K562 (cell line): ENCODE results near the gene SLAMF7. TPM values are rescaled to one million over a fixed set of nuclear protein-coding genes. Genes with fewer than 3 reads are reported as not detected.

Source experiments
- ATAC-seq: fragments of 200-7000 bp; cut with Tn5 transposase; 3 replicates; pipeline ENCODE4 v1.9.1; 2020; ENCODE audit warnings: moderate library complexity
- BruUV-seq: library from RNA; stranded (reverse); fragments of 400-500 nt; replicated peaks from 2 replicates; lab custom pipeline; 2021; lab: Mats Ljungman, UMichigan
- CTCF ChIA-PET: fragments of 300-600 bp; formaldehyde crosslinking; extraction: SDS; loops from one replicate; lab custom pipeline; 2021; ENCODE audit warnings: low intra/inter-chr PET ratio; lab: Yijun Ruan, JAX
- POLR2A ChIA-PET: fragments of 300-600, 350-650 bp; sonication (Branson Sonifier 250); formaldehyde crosslinking; extraction: SDS; loops from one replicate; lab custom pipeline; 2021; ENCODE audit warnings: antibody characterized with exemption, inconsistent platforms; lab: Yijun Ruan, JAX
- DNase-seq, 4 experiments: peaks; one replicate each; pipeline versions ENCODE4 v3.0.0 to v3.0.0-alpha.2; 2011 to 2018; ENCODE audit warnings: low spot score in 3 of 4, mixed read lengths in 3 of 4; ENCODE audit errors: extremely low read depth in 1 of 4
- FAIRE-seq: peaks from 2 replicates; lab custom pipeline; 2011; peaks lifted over from hg19 to GRCh38; lab: Jason Lieb, UNC
- H2AFZ ChIP-seq: 2 replicates; pipeline ENCODE4 v1.6.0; 2011; ENCODE audit warnings: low read depth, low read length, control low read depth, inconsistent platforms
- H3K27ac ChIP-seq: fragments of 200-600 bp; 3 replicates; pipeline ENCODE4 v1.8.0; 2011; ENCODE audit warnings: low read depth, mild to moderate bottlenecking, control low read depth, inconsistent platforms, low read length, moderate library complexity, mixed read lengths; ENCODE audit errors: extremely low read depth
- H3K27me3 ChIP-seq, 2 experiments: fragments of 300-600 bp in 1 of 2; 2 replicates in 1 of 2; 3 replicates in 1 of 2; pipeline versions ENCODE4 v1.6.0 to v1.8.0; 2011; ENCODE audit warnings: inconsistent platforms in 2 of 2, low read length in 2 of 2, mild to moderate bottlenecking in 1 of 2, mixed read lengths in 1 of 2, moderate library complexity in 1 of 2; ENCODE audit not compliant: control insufficient read depth in 2 of 2, insufficient read depth in 2 of 2
- H3K36me3 ChIP-seq: fragments of 300-600 bp; 3 replicates; pipeline ENCODE4 v1.8.0; 2011; ENCODE audit warnings: mild to moderate bottlenecking, low read length, inconsistent platforms; ENCODE audit not compliant: control insufficient read depth, insufficient read depth
- H3K4me1 ChIP-seq, 2 experiments: fragments of 200-600 bp in 1 of 2; replicated peaks in 1 of 2; 2 replicates in 1 of 2; 3 replicates in 1 of 2; pipeline versions ENCODE4 v1.5.1 to v1.8.0; 2011; ENCODE audit warnings: inconsistent platforms in 2 of 2, low read length in 2 of 2, mild to moderate bottlenecking in 1 of 2, mixed read lengths in 1 of 2, moderate library complexity in 1 of 2; ENCODE audit not compliant: control insufficient read depth in 2 of 2, insufficient read depth in 2 of 2
- H3K4me2 ChIP-seq: 2 replicates; pipeline ENCODE4 v1.6.1; 2011; ENCODE audit warnings: low read length, control low read depth, inconsistent platforms, mixed read lengths; ENCODE audit not compliant: insufficient read depth
- H3K4me3 ChIP-seq: fragments of 200-600 bp; sonication (generic), shearing (Covaris generic); 2 replicates; pipeline ENCODE4 v1.5.1; 2016; ENCODE audit warnings: control low read depth, inconsistent platforms
- H3K79me2 ChIP-seq: fragments of 200-600 bp; 3 replicates; pipeline ENCODE4 v1.8.0; 2011; ENCODE audit warnings: low read length, inconsistent platforms; ENCODE audit not compliant: control insufficient read depth, insufficient read depth
- H3K9ac ChIP-seq, 2 experiments: 2 replicates each; pipeline versions ENCODE4 v1.6.0 to v1.6.1; 2011; ENCODE audit warnings: low read depth in 2 of 2, low read length in 2 of 2, control low read depth in 1 of 2, inconsistent platforms in 1 of 2, mild to moderate bottlenecking in 1 of 2, mixed read lengths in 1 of 2; ENCODE audit not compliant: insufficient read depth in 1 of 2
- H3K9me1 ChIP-seq: one replicate; pipeline ENCODE4 v1.6.0; 2011; ENCODE audit warnings: inconsistent platforms, mild to moderate bottlenecking, low read length, moderate library complexity; ENCODE audit not compliant: control insufficient read depth, insufficient read depth
- H3K9me3 ChIP-seq: replicated peaks from 2 replicates; pipeline ENCODE4 v1.5.1; 2011; ENCODE audit warnings: low read depth, low read length, inconsistent platforms; ENCODE audit not compliant: control insufficient read depth, insufficient read depth
- H4K20me1 ChIP-seq: replicated peaks from 2 replicates; pipeline ENCODE4 v1.6.1; 2011; ENCODE audit warnings: low read length, inconsistent platforms, mixed read lengths; ENCODE audit not compliant: control insufficient read depth, insufficient read depth
- CHD1 ChIP-seq: fragments of 200-600 bp; sonication (generic); IDR thresholded peaks from one replicate; pipeline ENCODE4 v1.6.1; 2012; ENCODE audit warnings: mild to moderate bottlenecking, moderate library complexity, low read length, inconsistent platforms
- DDX20 ChIP-seq: fragments of 450-650 bp; IDR thresholded peaks from 2 replicates; pipeline ENCODE4 v1.6.1; 2016; ENCODE audit warnings: missing genetic modification characterization, low read depth, mild to moderate bottlenecking, missing compliant biosample characterization, moderate library complexity
- NEUROD1 ChIP-seq: fragments of 150-350 bp; IDR thresholded peaks from 2 replicates; pipeline ENCODE4 v1.6.1; 2014; ENCODE audit warnings: borderline replicate concordance, low read length, low read depth; ENCODE audit not compliant: partially characterized antibody
- POLR2H ChIP-seq: IDR thresholded peaks from 2 replicates; pipeline ENCODE4 v1.6.1; 2016; ENCODE audit warnings: missing genetic modification characterization, low read depth, mild to moderate bottlenecking, control low read depth, missing compliant biosample characterization, moderate library complexity
- RAD21 ChIP-seq, 2 experiments: fragments of 250-450 bp in 1 of 2; fragments of 450-650 bp in 1 of 2; sonication (Bioruptor Pico) in 1 of 2; formaldehyde crosslinking in 1 of 2; IDR thresholded peaks in 1 of 2; conservative IDR thresholded peaks in 1 of 2; 2 replicates each; pipeline versions ENCODE4 v1.4.0 to v1.8.0; 2020 to 2022; ENCODE audit warnings: mild to moderate bottlenecking in 2 of 2, moderate library complexity in 1 of 2
- RB1 ChIP-seq: fragments of 450-650 bp; IDR thresholded peaks from 2 replicates; pipeline ENCODE4 v1.6.1; 2017; ENCODE audit warnings: low read depth, mild to moderate bottlenecking
- SMARCC2 ChIP-seq: fragments of 450-650 bp; IDR thresholded peaks from 2 replicates; pipeline ENCODE4 v1.6.1; 2017; ENCODE audit warnings: antibody characterized with exemption, moderate library complexity, mild to moderate bottlenecking, low read depth
- SP2 ChIP-seq: IDR thresholded peaks from 2 replicates; pipeline ENCODE4 v1.6.1; 2011; ENCODE audit warnings: mild to moderate bottlenecking, low read depth, low read length, moderate library complexity; ENCODE audit not compliant: poor library complexity, severe bottlenecking; ENCODE audit errors: extremely low read depth
- SRF ChIP-seq, 2 experiments: fragments of 250-450, 450-650 bp in 1 of 2; sonication (Bioruptor Pico) in 1 of 2; sonication (generic) in 1 of 2; formaldehyde crosslinking; IDR thresholded peaks; 2 replicates each; pipeline versions ENCODE4 v1.5.0 to v1.5.1; 2020 to 2022; ENCODE audit warnings: mild to moderate bottlenecking in 1 of 2, missing genetic modification reagents in 1 of 2
- U2AF1 ChIP-seq: fragments of 200-400 bp; formaldehyde crosslinking; optimal IDR thresholded peaks from 2 replicates; pipeline ENCODE3; 2017; ENCODE audit warnings: mild to moderate bottlenecking, low read depth, low read length, moderate library complexity
- ZBTB11 ChIP-seq, 3 experiments: fragments of 200-800 bp in 1 of 3; fragments of 250-450 bp in 1 of 3; fragments of 450-650 bp in 1 of 3; sonication (Bioruptor Pico) in 1 of 3; sonication (Bioruptor generic) in 1 of 3; formaldehyde crosslinking in 1 of 3; IDR thresholded peaks; 2 replicates each; pipeline versions ENCODE4 v1.6.1 to v1.8.0; 2016 to 2022; ENCODE audit warnings: mild to moderate bottlenecking in 2 of 3, missing genetic modification characterization in 2 of 3, missing compliant biosample characterization in 1 of 3, moderate library complexity in 1 of 3
- ZNF311 ChIP-seq: fragments of 250-450 bp; sonication (Bioruptor Pico); IDR thresholded peaks from 2 replicates; pipeline ENCODE4 v1.4.0; 2020; ENCODE audit warnings: mild to moderate bottlenecking, moderate library complexity
- WGBS: fragments of 100-300 bp; shearing (Covaris generic); methylation state at CpG from one replicate; pipeline ENCODE4 v1.1.6; 2016; ENCODE audit warnings: low coverage, mixed read lengths; ENCODE audit not compliant: insufficient coverage; ENCODE audit errors: missing lambda C conversion rate; 5-methylcytosine and 5-hydroxymethylcytosine counted together
- in situ Hi-C: fragments of 300-500 bp; cut with MboI; formaldehyde crosslinking; loops from 4 replicates; pipeline ENCODE4 v1.15.0; 2018; ENCODE audit warnings: inconsistent platforms, mixed read lengths
- intact Hi-C: fragments of 100-400 bp; cut with micrococcal nuclease; formaldehyde crosslinking; loops from 2 replicates; pipeline ENCODE4 v1.14.2; 2022
- polyA plus RNA-seq, 8 experiments: library from polyadenylated mRNA; depleted of rRNA in 4 of 8; stranded (reverse) in 5 of 8; unstranded in 3 of 8; fragments of >200 nt; fragmentation: Nextera tagmentation in 2 of 8; fragmentation: Illumina TruSeq in 1 of 8; extraction: Ambion mirVana in 2 of 8; extraction: Trizol in 1 of 8; gene quantifications; 2 replicates each; pipeline versions ENCODE4 v1.2.1 to v1.2.3, GENCODE V29; 2011 to 2014; ENCODE audit warnings: inconsistent platforms in 1 of 8, missing spikeins in 1 of 8
- total RNA-seq, 7 experiments: library from RNA; depleted of rRNA in 6 of 7; stranded (reverse); fragments of >200 nt in 6 of 7; fragmentation: Illumina TruSeq in 2 of 7; extraction: Trizol in 2 of 7; gene quantifications; 2 replicates each; pipeline versions ENCODE4 v1.2.1 to v1.2.3, GENCODE V29; 2011 to 2021; ENCODE audit warnings: low replicate concordance in 1 of 7
- TF ChIP-seq, protein P1 (sequence below): conservative IDR thresholded peaks from 2 replicates; pipeline ENCODE4 v1.6.1; 2011; ENCODE audit warnings: low read depth, mild to moderate bottlenecking, low read length; ENCODE audit not compliant: control insufficient read depth

SLAMF7 gene
- total and polyA plus RNA-seq, 9 of the 15 experiments (the other 6 are each of a cell fraction or from before 2014, with no cell fraction given): 0.11 to 1.2 (median 0.22) TPM; not detected in 2

- TF ChIP-seq SMARCC2 (no peak), CHD1 (no peak), POLR2H (tag) (no peak), ZBTB11 (CRISPR knock-in tag; IDR thresholded peaks at IDR 0.05) (no peak), DDX20 (no peak), NEUROD1 (no peak), ZNF311 (CRISPR knock-in tag) (no peak), RAD21 (CRISPR knock-in tag; conservative IDR thresholded peaks at IDR 0.05 in 1 of 2, IDR thresholded peaks at IDR 0.05 in 1 of 2) (no peak), RB1 (no peak), SP2 (no peak), SRF (CRISPR knock-in tag; IDR thresholded peaks at IDR 0.05) (no peak), U2AF1 (no peak)
- TF ChIP-seq, protein P1, sequence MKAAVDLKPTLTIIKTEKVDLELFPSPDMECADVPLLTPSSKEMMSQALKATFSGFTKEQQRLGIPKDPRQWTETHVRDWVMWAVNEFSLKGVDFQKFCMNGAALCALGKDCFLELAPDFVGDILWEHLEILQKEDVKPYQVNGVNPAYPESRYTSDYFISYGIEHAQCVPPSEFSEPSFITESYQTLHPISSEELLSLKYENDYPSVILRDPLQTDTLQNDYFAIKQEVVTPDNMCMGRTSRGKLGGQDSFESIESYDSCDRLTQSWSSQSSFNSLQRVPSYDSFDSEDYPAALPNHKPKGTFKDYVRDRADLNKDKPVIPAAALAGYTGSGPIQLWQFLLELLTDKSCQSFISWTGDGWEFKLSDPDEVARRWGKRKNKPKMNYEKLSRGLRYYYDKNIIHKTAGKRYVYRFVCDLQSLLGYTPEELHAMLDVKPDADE: no peak
- Histone ChIP-seq H3K79me2 (no peaks in the 10 kb centered on the region), H3K27me3 (peaks cover 2 to 16% of the 10 kb centered on the region in 2 experiments; a peak in 3 of 5 replicates), H4K20me1 (no peaks in the 10 kb centered on the region), H3K9ac (no peak overlapping the region), H3K9me3 (no peaks in the 10 kb centered on the region), H3K4me2 (no peak overlapping the region), H3K9me1 (no peaks in the 10 kb centered on the region), H3K4me3 (no peak overlapping the region), H3K27ac (no peak overlapping the region), H3K4me1 (peaks cover 0 to 5% of the 10 kb centered on the region in 2 experiments; a peak in 2 of 5 replicates), H3K36me3 (no peaks in the 10 kb centered on the region), H2AFZ (no peak overlapping the region)
- BruUV-seq: no TSS peak
- DNase-seq (no peak), ATAC-seq (no peak), FAIRE-seq (no peak)
- 5% methylated on average over 7 of the region's 7 CpGs for WGBS
- ChIA-PET CTCF (no interaction called here), POLR2A (no interaction called here)
- in situ Hi-C loops: no loop called here
- intact Hi-C loops: no loop called here
Measured at GRCh38 chr1:160746836-160747500, 7.9 kb downstream of the SLAMF7 start.
